Retinal pigment epithelial cell (primary cell): ENCODE data around the gene MLKL.

Experiments
- DNase-seq: peaks from one replicate; pipeline ENCODE4 v3.0.0-alpha.2; 2010; ENCODE audit warnings: low read depth
- H3K4me3 ChIP-seq: 2 replicates; pipeline ENCODE4 v1.5.1; 2011; ENCODE audit warnings: mild to moderate bottlenecking, low read length, control low read depth, moderate library complexity
- TF ChIP-seq, protein P1 (sequence below): conservative IDR thresholded peaks from 2 replicates; pipeline ENCODE4 v1.5.1; 2011; ENCODE audit warnings: low read depth, low read length, control low read depth, inconsistent platforms

The MLKL gene

GRCh38 chr16:74731853-74732477, 31.3 kb upstream of the MLKL start:
- TF ChIP-seq, protein P1, sequence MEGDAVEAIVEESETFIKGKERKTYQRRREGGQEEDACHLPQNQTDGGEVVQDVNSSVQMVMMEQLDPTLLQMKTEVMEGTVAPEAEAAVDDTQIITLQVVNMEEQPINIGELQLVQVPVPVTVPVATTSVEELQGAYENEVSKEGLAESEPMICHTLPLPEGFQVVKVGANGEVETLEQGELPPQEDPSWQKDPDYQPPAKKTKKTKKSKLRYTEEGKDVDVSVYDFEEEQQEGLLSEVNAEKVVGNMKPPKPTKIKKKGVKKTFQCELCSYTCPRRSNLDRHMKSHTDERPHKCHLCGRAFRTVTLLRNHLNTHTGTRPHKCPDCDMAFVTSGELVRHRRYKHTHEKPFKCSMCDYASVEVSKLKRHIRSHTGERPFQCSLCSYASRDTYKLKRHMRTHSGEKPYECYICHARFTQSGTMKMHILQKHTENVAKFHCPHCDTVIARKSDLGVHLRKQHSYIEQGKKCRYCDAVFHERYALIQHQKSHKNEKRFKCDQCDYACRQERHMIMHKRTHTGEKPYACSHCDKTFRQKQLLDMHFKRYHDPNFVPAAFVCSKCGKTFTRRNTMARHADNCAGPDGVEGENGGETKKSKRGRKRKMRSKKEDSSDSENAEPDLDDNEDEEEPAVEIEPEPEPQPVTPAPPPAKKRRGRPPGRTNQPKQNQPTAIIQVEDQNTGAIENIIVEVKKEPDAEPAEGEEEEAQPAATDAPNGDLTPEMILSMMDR = no peak
- DNase-seq = no peak
- H3K4me3 ChIP-seq = no peak overlapping the region

DNA sequence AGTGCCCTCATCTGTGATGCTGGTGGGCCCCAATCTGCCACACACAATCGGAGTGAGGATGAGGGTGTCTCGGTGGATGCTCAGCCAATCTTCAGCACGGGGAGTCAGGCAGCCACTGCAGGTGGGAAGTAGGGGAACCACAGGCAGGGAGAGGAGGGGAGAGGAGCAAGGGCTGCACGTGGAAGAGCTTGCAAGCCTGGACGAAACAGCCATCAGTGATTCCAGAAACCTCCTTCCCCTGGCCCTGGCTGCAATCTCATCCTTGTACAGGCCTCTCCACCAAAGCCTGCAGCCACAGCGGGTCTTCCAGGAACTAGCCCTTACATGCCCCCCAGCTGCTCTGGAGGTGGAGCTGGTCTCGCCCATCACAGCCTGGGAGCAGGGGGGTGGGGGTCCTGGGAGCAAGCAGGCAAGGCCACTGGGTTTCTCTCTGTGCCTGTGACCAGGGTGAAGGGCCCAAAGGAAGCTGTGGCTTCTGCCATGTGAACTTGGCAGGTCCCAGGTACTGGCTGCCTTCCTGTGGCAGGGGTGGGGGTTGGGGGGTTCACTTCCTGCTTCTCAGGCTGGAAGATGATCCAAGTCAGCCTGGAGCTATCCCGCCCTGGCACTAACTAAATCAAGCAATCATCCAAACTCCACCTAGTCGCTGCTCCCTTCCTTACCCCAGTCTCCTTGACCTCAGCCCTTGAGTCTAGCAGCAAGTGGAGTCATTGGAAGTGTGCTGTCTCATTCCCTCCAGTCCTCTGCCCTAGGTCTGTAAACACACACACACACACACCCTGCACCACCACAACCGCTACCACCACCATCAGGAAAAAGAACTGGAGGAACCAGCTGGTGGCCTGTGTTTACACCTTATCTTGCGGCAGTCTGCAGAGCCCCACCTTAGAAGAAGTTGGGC, 29.4 kb upstream of the MLKL start:
- TF ChIP-seq, protein P1 = no peak
- H3K4me3 ChIP-seq = no peak overlapping the region

GRCh38 chr16:74727903-74728302, 27.2 kb upstream of the MLKL start:
- no peak for DNase-seq
- TF ChIP-seq, protein P1 = no peak
- no peak overlapping the region for H3K4me3 ChIP-seq

More for the DNA sequence above, 29.4 kb upstream of the MLKL start:
- DNase-seq = no peak

DNA sequence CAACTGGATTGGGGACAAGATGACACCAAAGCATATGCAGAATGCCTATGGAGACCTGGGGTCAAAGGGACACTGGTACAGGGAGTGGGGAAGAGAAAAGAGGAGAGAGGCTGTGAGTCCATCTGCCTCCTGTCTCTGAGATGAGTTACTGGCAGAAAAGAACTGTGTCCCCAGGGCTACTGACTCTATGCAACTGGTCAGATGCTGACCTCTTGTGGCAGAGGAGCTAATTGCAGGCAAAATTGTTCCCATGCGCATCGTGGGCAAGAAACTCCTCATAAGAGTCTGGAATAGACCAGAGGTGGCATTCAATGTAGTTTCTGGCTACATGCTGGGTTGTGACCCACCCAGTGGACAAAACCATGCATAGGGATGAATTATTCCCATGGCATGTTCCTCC, 26.1 kb upstream of the MLKL start:
- no peak for DNase-seq
- TF ChIP-seq, protein P1 = peak; percentile 65
- no peak overlapping the region for H3K4me3 ChIP-seq

GRCh38 chr16:74725651-74726455, 25.2 kb upstream of the MLKL start:
- no peak overlapping the region for H3K4me3 ChIP-seq
- DNase-seq = no peak
- TF ChIP-seq, protein P1 = no peak

- TF ChIP-seq, protein P1 = peak; percentile 50
- peak; percentile 89 for DNase-seq
- no peak overlapping the region for H3K4me3 ChIP-seq
Observed at GRCh38 chr16:74724820-74725549, 24.3 kb upstream of the MLKL start.
